Activated CD4-positive, alpha-beta T cell treated with anti-CD3 and anti-CD28 coated beads, Interleukin-2, amount 10 ng/mL, durations not matched to agents 24 days and 14 days (primary cell): Measurements from ENCODE around the gene SIMC1. TPM values are rescaled to one million over a fixed set of nuclear protein-coding genes. Genes with fewer than 3 reads are reported as not detected.
"Not testable (repeated sequence)": the region's sequence is repeated elsewhere in the genome, so short reads cannot be mapped to it uniquely, and the experiment has no call there.

Experiments used
- DNase-seq: peaks from one replicate; pipeline ENCODE4 v3.0.0; 2022
- H3K27ac Mint-ChIP-seq: one replicate; pipeline ENCODE4 v1.8.0; 2022; ENCODE audit warnings: mild to moderate bottlenecking, mixed read lengths
- H3K27me3 Mint-ChIP-seq: one replicate; pipeline ENCODE4 v1.8.0; 2022; ENCODE audit warnings: mixed read lengths
- H3K36me3 Mint-ChIP-seq: one replicate; pipeline ENCODE4 v1.8.0; 2022; ENCODE audit warnings: low read depth, mild to moderate bottlenecking, mixed read lengths
- H3K4me1 Mint-ChIP-seq: one replicate; pipeline ENCODE4 v1.8.0; 2021; ENCODE audit warnings: mixed read lengths
- H3K4me3 Mint-ChIP-seq: one replicate; pipeline ENCODE4 v1.8.0; 2022; ENCODE audit warnings: mild to moderate bottlenecking, moderate library complexity, mixed read lengths
- H3K9me3 Mint-ChIP-seq: one replicate; pipeline ENCODE4 v1.8.0; 2021; ENCODE audit warnings: mixed read lengths
- intact Hi-C: fragments of 100-400 bp; cut with micrococcal nuclease; formaldehyde crosslinking; loops from one replicate; pipeline ENCODE4 v1.15.1; 2023
- total RNA-seq: library from RNA; stranded (reverse); gene quantifications from 2 replicates; pipeline ENCODE4 v1.2.3, GENCODE V29; 2022

Gene SIMC1
- 36.3 and 37.0 TPM in 2 replicates for total RNA-seq

- H3K4me3 Mint-ChIP-seq: peak within 1 kb of the TSS; percentile 72
- H3K27me3 Mint-ChIP-seq, H3K4me1 Mint-ChIP-seq, intact Hi-C loops, H3K36me3 Mint-ChIP-seq, H3K9me3 Mint-ChIP-seq: not testable (repeated sequence)
- H3K27ac Mint-ChIP-seq: peak within 1 kb of the TSS; percentile 66
- peak; percentile 92 for DNase-seq
Measured at GRCh38 chr5:176237971-176238644, at the start of gene SIMC1. TSS of gene SIMC1 (plus strand) at chr5:176238424. CDS start at chr5:176238509, 85 bp downstream.

- no peaks in the 10 kb centered on the region for H3K9me3 Mint-ChIP-seq
Measured at GRCh38 chr5:176188506-176189193, 49.6 kb upstream of the SIMC1 start.

GRCh38 chr5:176189857-176190256, 48.4 kb upstream of the SIMC1 start:
- H3K27ac Mint-ChIP-seq: no peak overlapping the region
- intact Hi-C loops: no loop called here
- no peaks in the 10 kb centered on the region for H3K9me3 Mint-ChIP-seq
- peaks cover 5% of the 10 kb centered on the region for H3K27me3 Mint-ChIP-seq
- H3K36me3 Mint-ChIP-seq: no peaks in the 10 kb centered on the region
- no peak overlapping the region for H3K4me3 Mint-ChIP-seq
- no peak for DNase-seq
- H3K4me1 Mint-ChIP-seq: no peaks in the 10 kb centered on the region

More at GRCh38 chr5:176188506-176189193, 49.6 kb upstream of the SIMC1 start:
- Mint-ChIP-seq H3K27ac (no peak overlapping the region), H3K4me1 (no peaks in the 10 kb centered on the region), H3K4me3 (no peak overlapping the region), H3K36me3 (no peaks in the 10 kb centered on the region), H3K27me3 (peaks cover 5% of the 10 kb centered on the region)
- DNase-seq: no peak
- intact Hi-C loops: no loop called here

GRCh38 chr5:176190886-176191755, 47.1 kb upstream of the SIMC1 start:
- Mint-ChIP-seq H3K9me3 (no peaks in the 10 kb centered on the region), H3K4me3 (no peak overlapping the region), H3K4me1 (no peaks in the 10 kb centered on the region), H3K36me3 (no peaks in the 10 kb centered on the region), H3K27ac (no peak overlapping the region), H3K27me3 (peaks cover 11% of the 10 kb centered on the region)
- no peak for DNase-seq
- intact Hi-C loops: no loop called here

GRCh38 chr5:176192094-176192721, 46.0 kb upstream of the SIMC1 start:
- Mint-ChIP-seq H3K4me3 (no peak overlapping the region), H3K4me1 (no peaks in the 10 kb centered on the region), H3K36me3 (no peaks in the 10 kb centered on the region), H3K9me3 (no peaks in the 10 kb centered on the region), H3K27ac (no peak overlapping the region), H3K27me3 (peaks cover 12% of the 10 kb centered on the region)
- DNase-seq: no peak
- intact Hi-C loops: no loop called here

GRCh38 chr5:176192722-176193117, 45.5 kb upstream of the SIMC1 start:
- intact Hi-C loops, DNase-seq, H3K9me3 Mint-ChIP-seq, H3K27ac Mint-ChIP-seq, H3K4me1 Mint-ChIP-seq, H3K36me3 Mint-ChIP-seq, H3K4me3 Mint-ChIP-seq: not testable (repeated sequence)
- H3K27me3 Mint-ChIP-seq: peaks cover 17% of the 10 kb centered on the region

GRCh38 chr5:176193636-176194035, 44.6 kb upstream of the SIMC1 start:
- H3K4me3 Mint-ChIP-seq, H3K27ac Mint-ChIP-seq, DNase-seq, H3K36me3 Mint-ChIP-seq, H3K9me3 Mint-ChIP-seq, intact Hi-C loops, H3K4me1 Mint-ChIP-seq: not testable (repeated sequence)
- peaks cover 18% of the 10 kb centered on the region for H3K27me3 Mint-ChIP-seq

- intact Hi-C loops, H3K4me1 Mint-ChIP-seq, H3K4me3 Mint-ChIP-seq, H3K9me3 Mint-ChIP-seq, H3K36me3 Mint-ChIP-seq, H3K27ac Mint-ChIP-seq: not testable (repeated sequence)
- peak; percentile 60 for DNase-seq
- H3K27me3 Mint-ChIP-seq: peaks cover 22% of the 10 kb centered on the region
Measured at GRCh38 chr5:176194238-176195083, 43.8 kb upstream of the SIMC1 start.

- intact Hi-C loops, H3K4me1 Mint-ChIP-seq, H3K9me3 Mint-ChIP-seq, H3K4me3 Mint-ChIP-seq, DNase-seq, H3K36me3 Mint-ChIP-seq, H3K27ac Mint-ChIP-seq: not testable (repeated sequence)
- peaks cover 27% of the 10 kb centered on the region for H3K27me3 Mint-ChIP-seq
Measured at GRCh38 chr5:176195084-176195413, 43.2 kb upstream of the SIMC1 start.

- H3K4me3 Mint-ChIP-seq, H3K36me3 Mint-ChIP-seq, H3K4me1 Mint-ChIP-seq, H3K9me3 Mint-ChIP-seq, H3K27ac Mint-ChIP-seq, intact Hi-C loops: not testable (repeated sequence)
- peak; percentile 64 for DNase-seq
- peaks cover 31% of the 10 kb centered on the region for H3K27me3 Mint-ChIP-seq
Measured at GRCh38 chr5:176195487-176196207, 42.6 kb upstream of the SIMC1 start.

- H3K9me3 Mint-ChIP-seq, H3K36me3 Mint-ChIP-seq, H3K4me1 Mint-ChIP-seq, H3K27ac Mint-ChIP-seq, H3K4me3 Mint-ChIP-seq, intact Hi-C loops, DNase-seq: not testable (repeated sequence)
- H3K27me3 Mint-ChIP-seq: peaks cover 31% of the 10 kb centered on the region
Measured at GRCh38 chr5:176196781-176197180, 41.4 kb upstream of the SIMC1 start.

GRCh38 chr5:176197234-176197858, 40.9 kb upstream of the SIMC1 start:
- H3K4me3 Mint-ChIP-seq, H3K27ac Mint-ChIP-seq, H3K4me1 Mint-ChIP-seq, DNase-seq, H3K36me3 Mint-ChIP-seq, H3K9me3 Mint-ChIP-seq, intact Hi-C loops: not testable (repeated sequence)
- H3K27me3 Mint-ChIP-seq: peaks cover 31% of the 10 kb centered on the region
